ENCODE results near the gene CACNA1B.

GRCh38 chr9:138071292-138071691 is 193.7 kb downstream of the CACNA1B start:
- TF ChIP-seq CTCF (IDR thresholded peaks at IDR 0.05) (no peak), ZFX (IDR thresholded peaks at IDR 0.05; ENCODE audit: borderline replicate concordance) (no peak)
